ENCODE results near the gene HSD17B12.

Gene HSD17B12

GRCh38 chr11:43687120-43687791, 6.7 kb downstream of the HSD17B12 start:
- no peak overlapping the region for H3K4me3 ChIP-seq (ENCODE audit: low read depth, low read length)
- TF ChIP-seq CTCF (IDR thresholded peaks at IDR 0.05; ENCODE audit: low read depth, low read length, missing control alignments), result no peak
- no peak for DNase-seq (ENCODE audit: low read depth)

- DNase-seq (ENCODE audit: low read depth), result no peak
- no peak overlapping the region for H3K4me3 ChIP-seq (ENCODE audit: low read depth, low read length)
- no peak for TF ChIP-seq CTCF (IDR thresholded peaks at IDR 0.05; ENCODE audit: low read depth, low read length, missing control alignments)
These were observed 7.9 kb downstream of the HSD17B12 start for GRCh38 chr11:43688394-43688793.

- no peak for DNase-seq (ENCODE audit: low read depth)
- no peak overlapping the region for H3K4me3 ChIP-seq (ENCODE audit: low read depth, low read length)
- no peak for TF ChIP-seq CTCF (IDR thresholded peaks at IDR 0.05; ENCODE audit: low read depth, low read length, missing control alignments)
These were observed 8.6 kb downstream of the HSD17B12 start for GRCh38 chr11:43689167-43689566.

GRCh38 chr11:43690929-43691725, 10.6 kb downstream of the HSD17B12 start:
- DNase-seq (ENCODE audit: low read depth), result no peak
- no peak overlapping the region for H3K4me3 ChIP-seq (ENCODE audit: low read depth, low read length)
- no peak for TF ChIP-seq CTCF (IDR thresholded peaks at IDR 0.05; ENCODE audit: low read depth, low read length, missing control alignments)

- no peak for TF ChIP-seq CTCF (IDR thresholded peaks at IDR 0.05; ENCODE audit: low read depth, low read length, missing control alignments)
- H3K4me3 ChIP-seq (ENCODE audit: low read depth, low read length), result no peak overlapping the region
- DNase-seq (ENCODE audit: low read depth), result no peak
These were observed 11.3 kb downstream of the HSD17B12 start for GRCh38 chr11:43691806-43692205.

GRCh38 chr11:43693069-43693468, 12.5 kb downstream of the HSD17B12 start:
- no peak for TF ChIP-seq CTCF (IDR thresholded peaks at IDR 0.05; ENCODE audit: low read depth, low read length, missing control alignments)
- no peak overlapping the region for H3K4me3 ChIP-seq (ENCODE audit: low read depth, low read length)
- no peak for DNase-seq (ENCODE audit: low read depth)

All from GM12864 (cell line).